Dermis blood vessel endothelial cell (primary cell): ENCODE results near the gene EYS. TPM values are rescaled to one million over a fixed set of nuclear protein-coding genes. Genes with fewer than 3 reads are reported as not detected.

Source experiments
- DNase-seq: peaks from one replicate; pipeline ENCODE4 v3.0.0; 2010
- total RNA-seq: library from RNA; depleted of rRNA; stranded (reverse); fragments of >200 nt; gene quantifications from 2 replicates; pipeline ENCODE4 v1.2.3, GENCODE V29; 2014

Gene EYS
- not detected in 2 replicates for total RNA-seq

DNA sequence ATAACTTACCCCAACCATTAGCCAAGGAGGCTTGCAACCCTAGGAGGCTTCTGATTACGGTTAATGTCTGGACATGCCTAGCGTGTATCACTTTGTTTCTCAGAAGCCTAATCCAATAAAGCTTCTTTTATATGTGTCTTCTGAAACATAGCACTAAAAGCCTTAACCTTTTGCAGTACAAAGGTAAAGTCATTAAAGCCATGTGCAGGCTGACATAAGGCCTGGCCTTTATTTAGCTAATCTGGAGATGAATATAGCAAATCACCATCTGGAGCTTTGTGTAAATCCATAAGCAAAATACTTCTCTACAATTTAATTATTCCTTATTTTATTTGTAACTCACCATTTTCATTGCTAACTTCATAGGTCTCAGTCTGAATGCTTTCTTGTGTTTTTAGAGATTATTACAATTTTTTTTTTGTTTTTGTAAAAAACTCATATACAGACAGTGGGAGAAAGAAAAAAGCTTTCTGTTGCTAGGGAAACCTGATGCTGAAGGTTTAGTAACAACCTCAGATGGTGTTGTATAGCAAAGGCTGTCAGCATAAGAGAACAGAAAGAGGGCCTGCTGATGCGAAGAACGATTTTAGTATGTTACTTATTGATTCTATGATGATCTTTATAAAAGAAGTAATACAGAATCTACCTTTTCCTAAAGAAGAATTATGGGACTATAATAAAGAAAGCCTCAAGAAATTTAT is at the start of gene EYS:
TSS of gene EYS (minus strand) at position 101 of the 701 bp plus-strand sequence. CDS start 211,816 bp downstream, outside the sequence.
- DNase-seq, result no peak

DNA sequence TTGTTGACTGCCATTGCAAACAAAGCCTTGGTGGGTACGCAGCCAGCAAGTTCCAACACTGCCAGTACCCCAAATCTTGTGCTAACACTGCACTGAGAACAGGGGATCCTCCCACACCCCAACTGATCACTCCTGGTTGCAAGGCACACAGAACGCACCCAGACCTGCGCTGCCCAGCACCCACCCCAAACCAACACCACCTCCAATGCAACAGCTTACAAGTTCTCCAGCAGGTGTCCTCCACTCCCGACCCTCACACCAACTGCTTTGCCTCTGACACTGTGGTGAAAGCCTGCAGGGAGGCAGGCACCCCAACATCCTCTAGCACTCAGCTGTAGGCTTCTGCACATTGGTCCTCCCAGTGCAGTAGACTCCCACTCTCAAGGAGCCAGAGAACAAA is 39.3 kb upstream of the EYS start:
- no peak for DNase-seq

DNA sequence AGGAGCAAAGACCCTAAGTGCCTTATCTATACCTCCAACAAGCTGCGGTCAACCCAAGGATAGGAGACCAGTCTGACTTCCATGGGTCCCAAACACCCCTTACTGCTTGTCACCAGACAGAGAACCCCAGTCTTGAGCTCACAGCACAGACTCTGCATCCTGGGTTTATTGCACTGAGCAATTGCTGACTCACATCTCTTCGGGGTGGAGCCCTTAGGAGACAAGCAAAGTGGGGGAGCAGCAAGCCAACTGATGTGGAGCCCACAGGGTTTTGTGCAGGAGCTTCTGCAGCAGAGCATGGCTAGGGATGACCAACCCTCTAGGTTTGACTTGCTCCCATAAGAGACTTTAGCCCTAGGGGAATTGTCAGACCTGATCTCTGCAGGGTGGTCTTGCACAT is 38.6 kb upstream of the EYS start:
- no peak for DNase-seq

DNA sequence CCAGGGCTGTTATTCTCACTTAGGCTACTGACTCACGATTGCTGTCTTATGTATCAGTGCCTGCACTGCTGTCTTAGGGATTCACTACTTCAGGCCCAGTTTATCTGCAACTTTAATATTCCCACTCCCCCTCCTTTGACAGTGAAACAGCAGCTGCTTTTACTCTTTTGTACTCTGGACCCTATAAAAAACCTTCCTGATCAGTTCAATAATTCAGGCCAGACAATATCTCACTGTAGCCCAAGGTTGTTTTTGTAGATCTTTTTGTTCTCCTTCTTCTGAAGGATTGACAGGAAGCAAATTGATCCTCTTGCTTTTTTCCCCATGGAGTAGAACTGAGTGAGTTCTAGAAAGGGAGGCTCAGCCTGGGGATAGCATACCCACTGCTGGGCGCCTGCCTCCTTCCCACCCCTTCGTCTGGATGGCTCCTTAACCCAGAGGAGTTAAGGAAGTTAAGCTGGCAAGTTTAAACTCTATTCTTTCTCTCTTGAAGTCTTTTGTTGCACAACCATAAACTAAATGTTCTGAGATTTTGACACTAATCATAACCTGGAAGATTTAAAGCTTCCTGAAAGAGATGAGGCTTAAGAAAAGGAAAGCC is 22.0 kb upstream of the EYS start:
- no peak for DNase-seq

DNA sequence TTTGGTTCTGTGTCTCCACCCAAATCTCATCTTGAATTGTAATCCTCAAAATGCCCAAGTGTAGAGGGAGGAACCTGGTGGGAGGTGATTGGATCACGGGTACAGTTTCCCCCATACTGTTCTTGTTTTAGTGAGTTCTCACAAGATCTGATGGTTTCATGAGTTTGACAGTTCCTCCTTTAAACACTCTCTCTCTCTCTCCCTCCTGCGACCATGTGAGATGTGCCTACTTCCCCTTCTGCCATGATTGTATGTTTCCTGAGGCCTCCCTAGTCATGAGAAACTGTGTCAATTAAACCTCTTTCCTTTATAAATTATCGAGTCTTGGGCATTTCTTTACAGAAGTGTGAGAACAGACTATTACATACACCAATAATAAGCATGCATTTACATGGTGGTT is 12.1 kb upstream of the EYS start:
- no peak for DNase-seq

DNA sequence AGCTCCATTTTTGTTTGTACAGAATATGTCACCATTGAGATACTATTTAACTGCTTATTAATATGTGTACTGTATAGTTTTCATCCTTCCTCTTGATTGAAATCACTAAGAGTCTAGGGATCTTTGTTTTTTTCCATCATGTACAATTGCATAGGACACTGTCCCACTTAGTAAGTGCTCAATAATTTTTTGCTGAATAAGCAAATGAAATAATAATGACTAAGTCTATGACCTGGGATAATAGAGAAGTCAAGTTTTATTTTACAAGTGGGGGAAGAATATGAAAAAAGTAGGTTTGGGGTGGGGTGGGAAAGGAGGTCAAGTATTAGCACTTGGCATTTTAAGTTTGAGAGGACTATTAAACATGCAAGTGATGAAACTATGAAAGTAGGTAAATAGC is 4.5 kb upstream of the EYS start:
- DNase-seq, result no peak

DNA sequence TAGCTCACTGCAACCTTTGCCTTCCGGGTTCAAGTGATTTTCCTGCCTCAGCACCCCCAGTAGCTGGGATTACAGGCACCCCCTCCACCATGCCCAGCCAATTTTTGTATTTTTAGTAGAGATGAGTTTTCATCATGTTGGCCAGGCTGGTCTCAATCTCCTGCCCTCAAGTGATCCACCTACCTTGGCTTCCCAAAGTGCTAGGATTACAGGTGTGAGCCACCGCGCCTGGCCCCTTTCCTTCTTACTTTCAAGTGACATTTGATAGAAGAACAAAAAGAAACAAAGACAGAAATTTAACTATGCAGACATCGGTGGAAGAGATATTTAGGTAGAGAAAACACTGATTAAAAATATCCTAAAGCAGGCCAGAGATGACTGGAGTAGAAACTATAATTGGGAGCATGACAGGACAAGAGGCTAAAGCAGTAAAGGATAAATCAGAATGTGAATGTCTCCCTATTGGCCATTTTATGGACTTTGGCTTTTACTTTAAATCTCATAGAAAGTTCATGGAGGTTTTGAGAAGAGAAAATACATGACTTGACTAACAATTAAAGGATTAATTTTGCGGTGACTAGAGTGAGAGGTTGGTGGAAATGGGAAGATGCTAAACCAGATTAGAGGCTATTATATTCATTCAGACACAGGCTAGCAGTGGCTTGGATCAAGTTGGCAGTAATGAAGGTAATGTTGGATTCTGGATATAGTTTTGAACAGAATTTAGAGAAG is 2.2 kb upstream of the EYS start:
- no peak for DNase-seq

DNA sequence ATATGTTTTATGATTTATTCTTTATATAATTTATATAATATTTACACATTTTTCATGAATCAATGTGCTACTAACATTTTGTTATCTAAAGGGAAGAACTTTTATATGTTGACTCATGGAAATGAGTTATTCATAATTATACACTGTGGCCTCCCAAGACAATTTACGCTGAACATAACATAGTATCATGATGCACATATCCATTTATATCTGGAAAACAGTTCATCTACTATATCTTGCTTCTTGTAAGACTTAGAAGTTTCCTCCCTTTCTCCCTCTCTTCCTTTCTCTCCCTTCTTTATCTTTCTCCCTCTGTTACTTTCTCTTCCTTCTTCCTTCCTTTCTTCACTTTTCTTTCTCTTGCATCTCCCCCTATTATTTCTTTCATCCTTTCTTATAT is 1.1 kb upstream of the EYS start:
- DNase-seq, result no peak

DNA sequence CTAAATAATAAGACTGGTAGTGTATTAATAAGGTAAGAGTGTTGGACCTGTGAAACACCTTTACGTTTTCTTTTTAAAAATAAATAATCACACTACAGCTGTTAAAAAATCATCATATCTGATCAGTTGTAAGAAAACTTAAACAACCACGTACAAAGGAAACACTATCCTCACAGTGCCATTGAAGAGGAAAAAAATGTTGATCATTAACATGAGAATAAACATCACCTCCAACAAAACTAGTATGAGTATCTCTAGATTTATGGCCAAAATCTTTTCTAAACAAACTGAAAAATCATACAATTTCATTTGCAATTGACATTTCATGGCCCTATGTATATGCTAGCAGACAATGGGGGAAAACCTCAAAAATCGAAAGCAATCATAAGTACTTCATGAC is 590 bp downstream of the EYS start:
- DNase-seq, result no peak

DNA sequence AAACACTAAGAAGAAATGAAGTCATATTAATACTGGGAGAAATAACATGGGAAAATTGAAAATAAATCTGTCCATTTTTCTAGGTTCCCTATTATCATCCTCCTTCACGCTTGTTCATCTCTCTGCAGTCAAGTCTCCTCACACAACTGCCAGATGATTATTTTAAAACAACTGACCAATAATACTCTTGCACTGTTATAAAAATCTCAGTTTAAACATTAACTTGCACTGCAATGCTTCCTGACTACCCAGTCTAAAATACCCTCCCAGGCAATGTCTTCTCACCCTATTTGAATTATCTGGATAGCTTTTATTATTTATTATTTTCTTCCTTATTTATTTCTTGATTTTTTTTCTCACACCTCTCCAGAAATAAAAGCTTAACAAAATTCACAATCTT is 5.7 kb downstream of the EYS start:
- no peak for DNase-seq

DNA sequence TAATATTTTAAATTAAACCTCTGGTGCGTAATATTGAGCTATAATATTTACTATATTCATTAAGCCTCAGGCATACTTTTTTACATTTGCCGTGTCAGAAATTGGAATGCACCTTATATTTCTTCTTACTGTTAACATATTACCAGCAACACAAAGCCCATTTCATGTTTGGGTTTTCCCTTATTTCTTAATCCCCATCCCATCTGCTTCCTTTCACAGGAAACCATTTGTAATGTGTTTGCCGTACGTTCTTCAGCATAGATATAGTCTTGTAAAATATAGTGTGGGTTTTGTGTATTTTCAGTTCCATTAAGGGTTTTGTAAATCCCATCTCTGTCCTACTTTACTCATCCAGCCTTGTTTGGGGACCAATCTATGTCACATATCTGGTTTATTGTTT is 6.5 kb downstream of the EYS start:
- no peak for DNase-seq

DNA sequence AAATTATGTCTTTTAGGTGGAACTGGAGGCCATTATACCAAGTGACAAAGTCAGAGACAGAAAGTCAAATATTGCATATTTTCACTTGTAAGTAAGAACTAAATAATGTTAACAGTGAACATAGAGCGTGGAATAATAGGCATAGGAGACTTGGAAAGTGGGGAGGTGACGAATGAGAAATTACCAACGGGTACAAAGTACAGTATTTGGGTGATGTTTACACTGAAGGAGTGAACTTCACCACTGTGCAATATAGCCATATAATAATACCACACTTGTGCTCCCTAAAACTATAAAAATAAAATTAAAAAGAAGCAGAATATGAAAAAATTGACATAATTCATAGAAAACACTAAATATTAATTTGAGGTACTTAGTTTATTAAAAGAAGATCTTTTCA is 14.9 kb downstream of the EYS start:
- DNase-seq, result no peak

DNA sequence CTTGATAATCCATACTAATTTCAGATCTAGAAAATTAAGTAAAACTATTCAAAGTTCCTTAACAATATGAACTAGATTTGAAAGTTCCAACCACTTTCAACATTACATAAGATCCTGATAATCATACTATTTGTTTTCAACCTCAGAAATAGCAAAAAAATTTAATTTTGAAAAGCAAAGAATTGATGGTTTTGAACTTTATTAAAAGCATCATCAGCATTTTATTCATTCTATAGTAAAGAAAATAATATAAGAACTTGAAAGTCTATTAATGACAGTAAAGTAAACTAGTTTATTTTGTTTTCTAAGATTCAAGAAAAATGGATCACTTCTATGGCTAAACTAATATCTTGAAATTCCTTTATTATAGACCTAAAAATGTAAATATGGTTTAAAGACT is 26.8 kb downstream of the EYS start:
- DNase-seq, result no peak

DNA sequence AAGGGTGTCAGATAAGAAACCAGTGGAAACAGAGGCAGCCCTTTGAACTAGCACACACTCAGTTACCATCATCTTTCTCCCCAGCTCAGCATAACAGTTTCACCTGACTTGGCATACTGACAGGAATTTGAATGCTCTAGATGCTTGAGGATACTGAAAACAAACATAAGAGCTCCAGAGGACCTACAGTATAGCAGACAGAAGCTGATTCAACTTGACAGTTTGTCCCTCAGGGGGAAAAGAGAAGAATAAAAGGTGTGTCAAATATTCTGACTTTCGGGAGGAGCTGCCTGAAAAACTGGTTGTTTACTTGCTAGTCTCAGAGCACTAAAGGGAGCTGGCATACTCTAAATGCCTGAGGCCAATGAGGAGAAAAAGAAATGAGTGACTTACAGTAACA is 35.1 kb downstream of the EYS start:
- DNase-seq, result no peak

DNA sequence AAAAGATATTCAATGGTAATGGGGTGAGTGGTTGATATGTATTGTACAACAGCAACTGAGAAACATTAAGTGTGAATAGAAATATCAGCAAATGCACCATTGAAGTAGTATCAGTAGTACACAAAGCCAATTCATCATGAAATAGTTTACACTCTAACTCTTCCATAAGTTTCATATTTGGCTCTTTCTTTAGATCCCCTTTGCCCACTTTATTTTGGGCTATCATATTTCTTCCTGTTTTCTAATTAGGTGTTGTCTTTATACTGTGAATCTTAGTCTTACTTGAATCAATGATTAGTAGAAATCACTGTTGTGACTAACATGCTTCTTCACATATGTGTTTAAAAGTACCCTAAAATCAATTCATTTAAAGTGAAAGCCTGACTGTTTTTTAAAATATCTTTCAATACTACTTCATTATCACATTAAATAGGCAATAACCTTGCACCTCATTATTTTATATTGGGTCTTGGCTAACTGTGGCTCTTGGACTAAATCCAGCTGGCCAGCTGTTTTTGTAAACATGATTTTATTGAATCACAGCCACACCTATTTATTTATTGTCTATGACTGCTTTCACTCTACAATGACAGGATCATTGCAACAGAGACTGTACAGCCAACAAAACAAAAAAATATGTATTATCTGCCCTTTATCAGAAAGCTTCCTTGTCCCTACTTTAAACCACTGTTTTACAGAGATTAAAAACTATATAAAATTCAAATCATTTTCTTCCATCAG is 38.9 kb downstream of the EYS start:
- DNase-seq, result no peak

DNA sequence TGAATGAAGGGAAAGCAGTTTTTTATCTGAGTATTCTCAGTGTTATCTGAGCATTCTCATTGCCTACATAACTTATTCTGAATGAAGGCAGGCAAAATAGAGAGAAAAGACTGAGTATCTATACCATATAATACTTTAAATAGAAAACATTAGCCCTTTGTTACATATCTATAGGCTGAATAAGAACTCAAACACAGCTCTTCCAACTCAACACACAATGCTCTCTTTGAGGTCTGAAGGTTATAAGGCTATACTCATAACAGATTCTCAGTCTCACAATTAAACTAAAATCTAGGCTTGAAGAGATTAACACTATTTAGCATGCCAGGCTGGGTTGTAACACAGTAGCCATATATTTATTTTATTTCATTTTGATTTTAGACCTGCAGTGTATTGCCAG is 56.9 kb downstream of the EYS start:
- no peak for DNase-seq

DNA sequence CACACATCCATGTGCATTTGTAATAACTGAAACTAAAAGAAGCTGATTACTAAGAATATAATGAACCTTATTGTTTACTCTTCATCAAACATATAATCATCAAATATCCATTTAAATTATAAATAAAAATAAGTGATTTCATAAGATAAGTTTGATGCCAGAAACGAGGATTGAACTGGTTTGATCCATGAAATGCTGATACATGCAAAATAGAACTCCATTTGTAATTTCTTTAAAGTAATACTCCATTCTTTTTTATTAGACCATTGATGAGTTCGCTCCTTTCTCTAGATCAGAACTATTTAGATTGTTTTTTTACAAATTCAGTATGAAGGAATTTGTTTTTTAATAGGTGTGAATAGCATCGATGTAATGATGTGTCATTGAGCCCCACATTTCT is 57.6 kb downstream of the EYS start:
- DNase-seq, result no peak

DNA sequence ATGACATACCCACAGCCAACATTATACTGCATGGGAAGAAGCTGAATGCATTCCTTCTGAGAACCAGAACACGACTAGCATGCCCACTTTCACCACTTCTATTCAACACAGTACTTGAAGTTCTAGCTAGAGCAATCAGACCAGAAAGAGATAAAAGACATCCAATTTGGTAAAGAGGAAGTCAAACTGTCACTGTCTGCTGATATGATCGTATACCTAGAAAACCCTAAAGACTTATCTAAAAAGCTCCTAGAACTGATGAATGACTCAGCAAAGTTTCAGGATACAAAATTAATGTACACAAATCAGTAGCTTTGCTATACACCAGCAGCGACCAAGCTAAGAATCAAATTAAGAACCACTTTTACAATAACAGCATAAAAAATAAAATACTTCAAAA is 60.5 kb downstream of the EYS start:
- DNase-seq, result no peak

DNA sequence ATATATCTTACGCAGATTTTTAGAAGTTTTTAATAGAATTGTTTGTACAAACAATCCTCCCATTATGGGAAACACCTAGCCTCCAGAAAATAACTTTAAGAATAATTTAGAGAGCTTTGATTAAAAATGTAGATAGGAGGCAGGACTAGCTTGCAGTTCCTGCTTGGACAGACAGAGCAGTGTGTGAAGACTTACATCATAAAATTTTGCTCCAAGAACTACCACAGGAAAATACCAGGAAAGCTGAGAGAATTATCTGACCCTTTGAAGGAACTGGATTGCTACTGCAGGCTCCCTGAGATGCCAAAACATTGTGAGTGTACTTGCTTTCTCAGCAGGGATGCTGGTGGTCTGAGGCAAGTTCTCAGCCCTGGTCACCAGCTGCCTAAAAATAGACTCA is 64.2 kb downstream of the EYS start:
- no peak for DNase-seq

DNA sequence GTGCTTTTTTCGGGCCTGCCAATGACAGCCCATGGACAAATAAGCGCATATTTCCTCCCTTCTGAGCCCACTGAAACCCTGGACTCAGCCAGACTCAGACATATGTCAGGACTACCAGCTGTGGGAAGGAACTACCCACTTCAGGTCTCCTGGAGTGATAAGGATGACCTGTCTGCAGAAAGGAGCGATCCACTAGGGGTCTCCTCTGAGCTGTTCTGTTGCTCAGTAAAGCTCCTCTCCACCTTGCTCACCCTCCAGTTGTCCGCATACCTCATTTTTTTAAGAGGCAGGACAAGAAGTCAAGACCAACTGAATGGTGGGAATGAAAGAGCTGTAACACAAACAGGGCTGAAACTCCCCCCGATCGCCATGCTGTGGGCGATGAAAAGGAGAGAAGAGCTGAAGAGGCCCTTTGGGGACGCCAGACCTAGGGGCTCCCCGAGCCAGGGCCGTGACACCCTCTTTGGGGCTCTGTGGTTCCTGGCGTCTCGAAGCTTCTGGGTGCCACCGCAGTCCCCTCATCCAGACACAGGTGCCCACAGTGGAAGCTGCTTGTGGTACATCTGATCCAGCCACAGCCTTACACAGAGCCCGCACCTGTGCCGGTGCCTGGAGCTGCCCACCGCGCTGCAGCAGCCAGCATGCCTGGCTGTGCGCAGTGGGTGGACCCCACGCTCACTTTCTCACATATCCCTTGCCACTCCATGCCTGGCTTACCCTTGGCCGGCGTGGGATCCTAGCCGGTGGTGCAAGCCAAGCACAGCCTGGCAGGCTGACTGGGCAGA is 68.8 kb downstream of the EYS start:
- DNase-seq, result no peak

DNA sequence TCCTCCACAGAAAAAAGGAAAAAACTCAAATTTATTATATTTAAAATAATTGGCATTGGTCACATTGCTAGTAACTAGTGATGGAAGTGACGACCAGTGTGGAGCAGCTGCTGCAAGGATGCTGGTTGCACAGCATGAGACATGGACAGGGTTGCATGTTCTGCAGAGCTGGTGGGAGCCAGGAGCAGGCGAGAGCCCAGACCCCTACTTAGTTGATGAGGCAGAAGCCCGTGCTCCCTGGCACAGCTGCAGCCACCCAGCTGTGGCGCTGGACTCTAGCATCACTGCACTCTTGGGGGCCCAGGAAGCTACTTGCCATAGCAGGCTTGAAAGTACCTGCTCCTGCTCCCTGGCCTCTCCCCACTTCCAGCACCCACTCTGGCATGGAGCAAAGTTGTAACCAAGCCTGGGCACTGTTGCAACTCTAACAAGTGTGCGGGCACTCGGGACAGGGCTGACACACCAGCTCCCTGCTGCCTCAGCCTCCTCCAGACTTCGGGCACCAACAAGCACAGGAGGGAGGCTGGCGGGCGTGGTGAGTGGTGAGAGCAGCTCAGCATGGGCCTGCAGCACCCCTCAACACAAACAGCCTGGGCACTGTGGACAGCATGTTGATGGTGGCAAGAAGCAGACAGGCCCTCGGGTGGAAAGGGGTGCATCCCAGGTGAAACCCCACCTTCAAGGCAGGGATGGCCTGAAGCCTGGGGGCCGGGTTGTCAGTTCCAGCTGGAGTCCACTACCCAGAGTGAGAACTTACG is 69.6 kb downstream of the EYS start:
- no peak for DNase-seq

DNA sequence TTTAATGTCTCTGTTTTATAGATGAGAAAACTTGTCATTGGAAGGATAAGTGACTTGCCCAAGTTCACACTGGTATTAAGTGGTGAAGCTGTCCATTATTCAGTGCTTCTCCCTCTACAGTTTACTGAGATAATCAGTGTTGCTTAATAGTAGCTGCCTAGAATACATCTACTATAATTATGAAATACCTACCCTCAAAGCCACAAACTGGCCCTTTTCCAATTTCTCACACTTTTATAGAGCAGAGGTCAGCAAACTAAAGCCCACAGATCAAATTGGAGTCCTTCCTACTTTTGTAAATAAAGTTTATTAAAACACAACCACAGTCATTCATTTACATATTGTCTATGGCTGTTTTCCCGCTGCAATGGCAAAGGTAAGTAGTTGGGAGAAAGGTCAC is 73.5 kb downstream of the EYS start:
- no peak for DNase-seq
